SK-N-MC (cell line): ENCODE measurements around the gene STARD9.

Source experiments
- EZH2 ChIP-seq: fragments of 200-600 bp; sonication (generic); IDR thresholded peaks from one replicate; pipeline ENCODE4 v1.6.1; 2017; ENCODE audit warnings: antibody characterized with exemption
- FOXP2 ChIP-seq: optimal IDR thresholded peaks from 2 replicates; pipeline ENCODE3; 2011; ENCODE audit warnings: mild to moderate bottlenecking, moderate library complexity; ENCODE audit not compliant: insufficient read depth; ENCODE audit errors: extremely low read length, control extremely low read depth
- POLR2AphosphoS5 ChIP-seq: IDR thresholded peaks from 2 replicates; pipeline ENCODE4 v1.6.1; 2012; ENCODE audit warnings: mild to moderate bottlenecking, low read depth, low read length, borderline replicate concordance

DNA sequence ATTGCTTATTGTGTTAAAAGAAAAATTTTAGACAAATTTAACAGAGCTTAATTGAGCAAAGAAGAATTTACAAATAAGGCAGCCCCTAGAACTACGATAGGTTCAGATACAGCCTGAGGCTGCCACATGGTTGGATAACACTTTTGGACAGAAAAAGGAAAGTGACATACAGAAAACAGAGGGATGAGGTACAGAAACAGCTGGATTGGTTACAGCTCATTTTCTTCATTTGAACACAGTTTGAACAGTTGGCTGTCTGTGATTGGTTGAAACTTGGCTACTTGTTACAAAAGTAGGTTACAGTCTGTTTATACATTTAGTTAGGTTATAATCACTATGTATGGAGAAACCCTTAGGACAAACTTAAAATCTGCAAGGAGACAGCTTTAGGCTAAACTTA is 46.0 kb downstream of the STARD9 start:
- TF ChIP-seq EZH2, result no peak
- TF ChIP-seq POLR2AphosphoS5, result no peak
- no peak for TF ChIP-seq FOXP2
